Adrenal gland (tissue), 5 donors: ENCODE data around the gene SRPK1.
"Not testable (repeated sequence)": the region's sequence is repeated elsewhere in the genome, so short reads cannot be mapped to it uniquely, and the experiment has no call there.

Experiments
- CTCF ChIP-seq, 6 experiments: fragments of 450-650 bp in 4 of 6; fragments of 200-600 bp in 2 of 6; sonication (generic) in 1 of 6; IDR thresholded peaks; 1 replicate in 5 of 6; 2 replicates in 1 of 6; pipeline versions ENCODE4 v1.5.1 to v1.8.0; 2016 to 2021; ENCODE audit warnings: antibody characterized with exemption in 6 of 6, mild to moderate bottlenecking in 2 of 6, moderate library complexity in 1 of 6
- POLR2A ChIP-seq, 2 donors: fragments of 450-650 bp; IDR thresholded peaks; one replicate each; pipeline ENCODE4 v1.6.1; 2017; ENCODE audit warnings: antibody characterized with exemption in 2 of 2, mild to moderate bottlenecking in 2 of 2, moderate library complexity in 1 of 2
- donor health status: DM: no; HTN: no; CAD: no.

- not testable (repeated sequence) for TF ChIP-seq POLR2A, CTCF (IDR thresholded peaks at IDR 0.05)
Measured at GRCh38 chr6:35916893-35917292, 4.0 kb downstream of the SRPK1 start.
